ENCODE results near the gene CDH22.

CDH22 gene

GRCh38 chr20:46240881-46241280, 67.4 kb downstream of the CDH22 start:
- peaks cover 0 to 43% (median 0%) of the 10 kb centered on the region in 3 experiments for H3K27me3 ChIP-seq (ENCODE audit: control insufficient read depth in 3 of 3, insufficient read depth in 3 of 3, low read depth in 1 of 3, low read length in 3 of 3)
- no peak overlapping the region for H3K4me2 ChIP-seq (ENCODE audit: insufficient read depth, low read length, poor library complexity, severe bottlenecking)
- no peak for DNase-seq (ENCODE audit: low spot score)
- H3K79me1 ChIP-seq (ENCODE audit: low read depth, low read length) = no peaks in the 10 kb centered on the region
- no peak overlapping the region for H2BK120ac ChIP-seq (ENCODE audit: low read depth, low read length)
- H2AFZ ChIP-seq (ENCODE audit: low read length) = no peak overlapping the region
- no peak overlapping the region for H2BK15ac ChIP-seq (ENCODE audit: low read length)
- H3K4me1 ChIP-seq (ENCODE audit: control insufficient read depth in 2 of 2, insufficient read depth in 1 of 2, low read depth in 1 of 2, low read length in 2 of 2) = no peaks in the 10 kb centered on the region
- no peak overlapping the region for H3K4ac ChIP-seq (ENCODE audit: low read length)
- no peaks in the 10 kb centered on the region for H3K9me3 ChIP-seq (replicated peaks in 1 of 2; ENCODE audit: control insufficient read depth in 2 of 2, insufficient read depth in 1 of 2, low read depth in 1 of 2, low read length in 2 of 2)
- WGBS, 2 donors (ENCODE audit: extremely low coverage in 2 of 2, insufficient read length in 2 of 2, insufficient replicate concordance in 1 of 2) = no CpG with 5 or more reads among the region's 22 CpGs
- no peak overlapping the region for H3K27ac ChIP-seq (replicated peaks; ENCODE audit: low read length)
- no peak overlapping the region for H3K9ac ChIP-seq (ENCODE audit: low read depth, low read length, poor library complexity)
- H3K18ac ChIP-seq (ENCODE audit: low read length) = no peak overlapping the region
- H3K4me3 ChIP-seq (ENCODE audit: low read length in 2 of 2) = peak overlapping the region in 1 of 2 donors; percentile 8
- peak overlapping the region; percentile 12 for H3K23ac ChIP-seq (ENCODE audit: low read depth, low read length, poor library complexity)
- no peak overlapping the region for H2BK5ac ChIP-seq (ENCODE audit: low read length)
- H2BK12ac ChIP-seq (ENCODE audit: low read length) = no peak overlapping the region
- no peak overlapping the region for H4K91ac ChIP-seq (ENCODE audit: low read depth, low read length, poor library complexity)
- H3K36me3 ChIP-seq (replicated peaks in 1 of 2; ENCODE audit: control insufficient read depth in 2 of 2, insufficient read depth in 2 of 2, low read length in 2 of 2) = no peaks in the 10 kb centered on the region
- no peak overlapping the region for H2AK5ac ChIP-seq (ENCODE audit: low read depth, low read length)
- no peak overlapping the region for H3K14ac ChIP-seq (ENCODE audit: low read length)
- H4K8ac ChIP-seq (ENCODE audit: low read depth, low read length) = no peak overlapping the region

DNA sequence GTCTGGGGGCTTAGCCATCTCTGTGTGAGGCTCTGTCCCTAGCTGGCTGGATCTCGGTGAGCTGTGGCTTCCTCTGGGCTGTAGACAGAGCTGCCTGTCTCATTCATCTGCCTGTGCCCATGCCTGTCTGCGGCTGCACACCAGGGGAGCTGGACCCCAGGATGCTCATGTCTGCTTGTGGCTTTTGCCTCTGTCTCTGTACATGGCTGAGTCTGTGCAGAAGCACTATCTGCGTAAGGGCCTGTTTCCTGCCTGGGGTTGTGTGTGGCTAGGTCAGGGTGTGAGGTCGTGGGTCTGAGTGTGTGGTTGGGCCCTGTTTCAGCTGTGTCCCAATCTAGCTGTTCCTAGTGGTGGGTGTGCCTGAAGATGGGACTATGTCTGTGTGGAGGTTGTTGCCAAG, 68.2 kb downstream of the CDH22 start:
- no peak overlapping the region for H2BK5ac ChIP-seq (ENCODE audit: low read length)
- H2BK120ac ChIP-seq (ENCODE audit: low read depth, low read length) = no peak overlapping the region
- DNase-seq (ENCODE audit: low spot score) = no peak
- H3K4me3 ChIP-seq (ENCODE audit: low read length in 2 of 2) = no peak overlapping the region
- no peak overlapping the region for H2AFZ ChIP-seq (ENCODE audit: low read length)
- H3K4me1 ChIP-seq (ENCODE audit: control insufficient read depth in 2 of 2, insufficient read depth in 1 of 2, low read depth in 1 of 2, low read length in 2 of 2) = no peaks in the 10 kb centered on the region
- H4K8ac ChIP-seq (ENCODE audit: low read depth, low read length) = no peak overlapping the region
- no peaks in the 10 kb centered on the region for H3K36me3 ChIP-seq (replicated peaks in 1 of 2; ENCODE audit: control insufficient read depth in 2 of 2, insufficient read depth in 2 of 2, low read length in 2 of 2)
- peaks cover 0 to 35% (median 0%) of the 10 kb centered on the region in 3 experiments for H3K27me3 ChIP-seq (ENCODE audit: control insufficient read depth in 3 of 3, insufficient read depth in 3 of 3, low read depth in 1 of 3, low read length in 3 of 3)
- no peak overlapping the region for H2AK5ac ChIP-seq (ENCODE audit: low read depth, low read length)
- H3K14ac ChIP-seq (ENCODE audit: low read length) = no peak overlapping the region
- no peak overlapping the region for H3K9ac ChIP-seq (ENCODE audit: low read depth, low read length, poor library complexity)
- H3K27ac ChIP-seq (replicated peaks; ENCODE audit: low read length) = no peak overlapping the region
- H3K4me2 ChIP-seq (ENCODE audit: insufficient read depth, low read length, poor library complexity, severe bottlenecking) = no peak overlapping the region
- H3K79me1 ChIP-seq (ENCODE audit: low read depth, low read length) = no peaks in the 10 kb centered on the region
- WGBS, 2 donors (ENCODE audit: extremely low coverage in 2 of 2, insufficient read length in 2 of 2, insufficient replicate concordance in 1 of 2) = no CpG with 5 or more reads among the region's 4 CpGs
- H3K23ac ChIP-seq (ENCODE audit: low read depth, low read length, poor library complexity) = peak overlapping the region; percentile 21
- H3K4ac ChIP-seq (ENCODE audit: low read length) = no peak overlapping the region
- no peak overlapping the region for H4K91ac ChIP-seq (ENCODE audit: low read depth, low read length, poor library complexity)
- no peak overlapping the region for H2BK12ac ChIP-seq (ENCODE audit: low read length)
- H3K9me3 ChIP-seq (replicated peaks in 1 of 2; ENCODE audit: control insufficient read depth in 2 of 2, insufficient read depth in 1 of 2, low read depth in 1 of 2, low read length in 2 of 2) = no peaks in the 10 kb centered on the region
- H3K18ac ChIP-seq (ENCODE audit: low read length) = no peak overlapping the region
- no peak overlapping the region for H2BK15ac ChIP-seq (ENCODE audit: low read length)

DNA sequence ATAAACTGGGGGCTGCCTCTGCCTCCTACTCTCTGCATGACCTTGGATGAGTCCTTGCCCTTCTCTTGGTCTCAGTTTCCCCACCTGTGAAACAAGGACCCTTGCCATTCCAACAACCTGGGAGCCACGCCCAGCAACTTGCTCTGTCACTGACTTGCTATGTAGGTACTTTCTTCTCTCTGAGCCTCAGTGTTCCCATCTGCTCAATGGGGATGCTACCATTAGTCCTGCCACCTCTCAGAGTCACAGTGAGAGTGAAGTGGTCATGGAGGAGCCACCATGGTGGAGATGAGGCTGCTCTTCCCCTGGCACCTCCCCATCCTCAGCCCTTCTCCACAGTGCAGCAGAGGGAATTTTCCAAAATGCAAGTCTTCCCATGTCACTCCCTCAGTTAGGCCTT, 70.6 kb downstream of the CDH22 start:
- Histone ChIP-seq H3K4me2 (ENCODE audit: insufficient read depth, low read length, poor library complexity, severe bottlenecking) (no peak overlapping the region), H2BK15ac (ENCODE audit: low read length) (no peak overlapping the region), H2AK5ac (ENCODE audit: low read depth, low read length) (no peak overlapping the region), H2AFZ (ENCODE audit: low read length) (no peak overlapping the region), H3K36me3 (replicated peaks in 1 of 2; ENCODE audit: control insufficient read depth in 2 of 2, insufficient read depth in 2 of 2, low read length in 2 of 2) (no peaks in the 10 kb centered on the region), H3K4ac (ENCODE audit: low read length) (no peak overlapping the region), H3K18ac (ENCODE audit: low read length) (no peak overlapping the region), H3K4me3 (ENCODE audit: low read length in 2 of 2) (no peak overlapping the region), H2BK5ac (ENCODE audit: low read length) (no peak overlapping the region), H2BK12ac (ENCODE audit: low read length) (no peak overlapping the region), H3K4me1 (ENCODE audit: control insufficient read depth in 2 of 2, insufficient read depth in 1 of 2, low read depth in 1 of 2, low read length in 2 of 2) (no peaks in the 10 kb centered on the region), H3K27me3 (ENCODE audit: control insufficient read depth in 3 of 3, insufficient read depth in 3 of 3, low read depth in 1 of 3, low read length in 3 of 3) (peaks cover 0 to 24% (median 0%) of the 10 kb centered on the region in 3 experiments), H4K8ac (ENCODE audit: low read depth, low read length) (no peak overlapping the region), H3K79me1 (ENCODE audit: low read depth, low read length) (no peaks in the 10 kb centered on the region), H3K14ac (ENCODE audit: low read length) (no peak overlapping the region), H2BK120ac (ENCODE audit: low read depth, low read length) (no peak overlapping the region), H4K91ac (ENCODE audit: low read depth, low read length, poor library complexity) (no peak overlapping the region), H3K23ac (ENCODE audit: low read depth, low read length, poor library complexity) (no peak overlapping the region), H3K27ac (replicated peaks; ENCODE audit: low read length) (no peak overlapping the region), H3K9me3 (replicated peaks in 1 of 2; ENCODE audit: control insufficient read depth in 2 of 2, insufficient read depth in 1 of 2, low read depth in 1 of 2, low read length in 2 of 2) (no peaks in the 10 kb centered on the region), H3K9ac (ENCODE audit: low read depth, low read length, poor library complexity) (no peak overlapping the region)
- no peak for DNase-seq (ENCODE audit: low spot score)
- WGBS, 2 donors (ENCODE audit: extremely low coverage in 2 of 2, insufficient read length in 2 of 2, insufficient replicate concordance in 1 of 2) = no CpG with 5 or more reads among the region's 1 CpG

DNA sequence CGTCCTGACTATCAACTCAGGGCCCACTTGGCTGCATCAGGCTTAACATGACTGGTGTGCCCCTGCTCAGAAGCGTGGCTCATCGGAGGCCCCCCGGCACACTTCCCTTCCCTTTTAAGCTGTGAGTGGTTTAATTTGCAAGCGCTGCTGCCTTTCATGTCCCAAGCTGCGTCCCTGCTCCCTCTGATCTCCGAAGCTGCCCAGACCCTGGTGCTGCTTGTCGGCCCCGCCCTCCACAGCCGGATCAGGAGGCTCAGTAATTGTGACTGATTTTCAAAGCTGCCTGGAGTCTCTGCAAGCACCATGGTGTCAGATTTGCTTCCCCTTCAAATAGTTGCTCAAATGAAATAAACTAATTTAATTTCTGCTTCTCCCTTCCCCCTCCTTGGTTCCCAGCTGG, 71.1 kb downstream of the CDH22 start:
- H3K79me1 ChIP-seq (ENCODE audit: low read depth, low read length) = no peaks in the 10 kb centered on the region
- no peak overlapping the region for H3K27ac ChIP-seq (replicated peaks; ENCODE audit: low read length)
- H3K4me3 ChIP-seq (ENCODE audit: low read length in 2 of 2) = no peak overlapping the region
- no peak overlapping the region for H4K91ac ChIP-seq (ENCODE audit: low read depth, low read length, poor library complexity)
- no peak overlapping the region for H2AFZ ChIP-seq (ENCODE audit: low read length)
- H2AK5ac ChIP-seq (ENCODE audit: low read depth, low read length) = no peak overlapping the region
- DNase-seq (ENCODE audit: low spot score) = no peak
- no peak overlapping the region for H2BK15ac ChIP-seq (ENCODE audit: low read length)
- no peak overlapping the region for H4K8ac ChIP-seq (ENCODE audit: low read depth, low read length)
- H3K4me2 ChIP-seq (ENCODE audit: insufficient read depth, low read length, poor library complexity, severe bottlenecking) = no peak overlapping the region
- H2BK12ac ChIP-seq (ENCODE audit: low read length) = no peak overlapping the region
- H3K27me3 ChIP-seq (ENCODE audit: control insufficient read depth in 3 of 3, insufficient read depth in 3 of 3, low read depth in 1 of 3, low read length in 3 of 3) = peaks cover 0 to 23% (median 0%) of the 10 kb centered on the region in 3 experiments
- no peak overlapping the region for H2BK5ac ChIP-seq (ENCODE audit: low read length)
- H3K4me1 ChIP-seq (ENCODE audit: control insufficient read depth in 2 of 2, insufficient read depth in 1 of 2, low read depth in 1 of 2, low read length in 2 of 2) = no peaks in the 10 kb centered on the region
- no CpG with 5 or more reads among the region's 10 CpGs for WGBS, 2 donors (ENCODE audit: extremely low coverage in 2 of 2, insufficient read length in 2 of 2, insufficient replicate concordance in 1 of 2)
- no peaks in the 10 kb centered on the region for H3K36me3 ChIP-seq (replicated peaks in 1 of 2; ENCODE audit: control insufficient read depth in 2 of 2, insufficient read depth in 2 of 2, low read length in 2 of 2)
- no peak overlapping the region for H3K23ac ChIP-seq (ENCODE audit: low read depth, low read length, poor library complexity)
- no peak overlapping the region for H3K9ac ChIP-seq (ENCODE audit: low read depth, low read length, poor library complexity)
- no peak overlapping the region for H3K18ac ChIP-seq (ENCODE audit: low read length)
- H3K9me3 ChIP-seq (replicated peaks in 1 of 2; ENCODE audit: control insufficient read depth in 2 of 2, insufficient read depth in 1 of 2, low read depth in 1 of 2, low read length in 2 of 2) = no peaks in the 10 kb centered on the region
- no peak overlapping the region for H3K14ac ChIP-seq (ENCODE audit: low read length)
- no peak overlapping the region for H3K4ac ChIP-seq (ENCODE audit: low read length)
- H2BK120ac ChIP-seq (ENCODE audit: low read depth, low read length) = no peak overlapping the region

Data from neuronal stem cell (in vitro differentiated cells).